GM04503 (cell line): ENCODE measurements around the gene TENT4B.
"Not testable (repeated sequence)": the region's sequence is repeated elsewhere in the genome, so short reads cannot be mapped to it uniquely, and the experiment has no call there.

ENCODE experiments used
- DNase-seq: peaks from one replicate; pipeline ENCODE4 v3.0.0-alpha.2; 2012; ENCODE audit warnings: low read depth

TENT4B gene

DNA sequence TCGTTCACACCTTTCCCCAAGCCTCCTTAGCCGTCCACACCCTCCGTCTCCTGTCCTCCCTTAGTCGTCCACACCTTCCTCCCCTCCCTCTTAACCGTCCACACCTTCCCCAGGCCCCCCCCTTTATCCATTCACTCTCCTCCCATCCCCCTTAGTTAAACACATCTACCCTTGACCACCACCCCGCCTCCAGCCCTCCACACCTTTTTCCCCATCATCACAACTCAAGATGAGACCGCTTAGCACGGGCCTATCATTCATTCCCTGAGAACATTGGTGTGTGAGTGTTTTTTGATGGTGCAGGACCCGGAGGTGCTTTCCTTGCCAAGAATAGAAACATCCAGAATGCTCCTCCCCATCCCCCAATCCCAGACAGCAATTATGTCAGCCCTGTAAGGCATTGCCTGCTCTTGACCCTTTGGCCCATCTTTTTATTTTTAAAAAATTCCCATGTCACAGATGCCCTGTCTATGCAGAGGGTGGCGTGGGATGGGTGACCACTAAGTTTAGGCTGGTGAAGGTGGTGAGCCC lies 1.4 kb downstream of the TENT4B start:
- no peak for DNase-seq

DNA sequence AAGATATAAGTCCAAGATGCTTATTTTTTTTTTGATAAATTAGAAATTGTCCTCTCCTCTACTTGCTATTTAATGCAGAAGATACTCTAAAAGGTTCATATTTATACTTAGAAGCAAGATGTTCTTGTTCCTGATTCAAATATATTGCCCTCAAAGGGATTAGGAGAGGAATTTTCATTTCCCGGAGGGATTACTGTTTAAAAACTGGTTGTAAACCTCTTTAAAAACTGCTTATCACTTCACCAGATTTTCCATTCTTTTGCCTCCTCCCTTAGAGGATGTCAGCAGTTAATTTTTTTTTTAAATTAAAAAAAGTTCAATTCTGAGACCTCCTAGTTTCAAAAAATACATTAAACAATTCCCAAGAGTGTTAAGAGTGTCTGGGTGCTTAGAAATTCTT lies 2.8 kb downstream of the TENT4B start:
- DNase-seq, result no peak

DNA sequence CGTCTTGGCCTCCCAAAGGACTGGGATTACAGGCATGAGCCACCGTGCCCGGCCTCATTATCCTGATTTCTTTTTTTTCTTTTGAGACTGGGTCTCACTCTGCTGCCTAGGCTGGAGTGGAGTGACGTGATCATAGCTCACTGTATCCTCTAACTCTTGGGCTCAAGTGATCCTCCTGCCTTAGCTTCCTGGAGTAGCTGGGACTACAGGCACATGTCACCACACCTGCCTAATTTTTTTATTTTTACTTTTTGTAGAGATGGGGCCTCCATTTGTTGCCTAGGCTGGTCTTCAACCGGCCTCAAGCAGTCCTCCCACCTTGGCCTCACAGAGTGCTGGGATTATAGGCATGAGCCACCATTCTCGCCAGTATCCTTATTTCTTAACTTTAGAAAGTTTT lies 3.5 kb downstream of the TENT4B start:
- no peak for DNase-seq

DNA sequence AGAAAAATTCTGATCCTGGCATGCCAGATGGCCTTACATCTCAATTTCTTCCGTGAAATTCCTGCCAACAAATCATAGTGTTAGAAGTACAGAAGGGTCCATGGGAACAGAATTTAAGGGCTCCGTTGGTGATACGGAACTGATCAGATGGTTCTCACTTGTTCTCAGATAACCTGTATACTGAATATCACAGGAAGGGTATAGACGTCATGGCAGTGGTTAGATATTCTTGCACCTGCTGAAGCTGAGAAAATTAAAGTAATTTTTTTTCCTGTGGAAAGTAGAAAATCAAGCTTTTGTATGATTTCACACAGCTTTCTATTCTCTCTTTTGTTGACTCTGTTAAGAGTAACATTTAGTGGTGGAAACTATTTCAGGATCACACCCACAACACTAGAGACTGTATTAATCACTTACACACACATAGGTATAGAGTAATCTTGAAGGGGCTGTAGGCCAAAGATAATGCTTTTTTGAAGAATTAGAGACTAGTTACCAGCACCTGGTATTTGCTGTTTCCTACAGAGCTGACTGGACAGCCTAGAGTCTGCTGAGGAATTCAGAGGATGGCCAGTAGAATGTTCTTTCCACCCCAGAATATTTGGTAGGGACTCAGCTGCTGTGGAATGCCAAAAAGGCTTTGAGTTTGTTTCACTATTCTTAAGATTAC lies 7.5 kb downstream of the TENT4B start:
- no peak for DNase-seq

DNA sequence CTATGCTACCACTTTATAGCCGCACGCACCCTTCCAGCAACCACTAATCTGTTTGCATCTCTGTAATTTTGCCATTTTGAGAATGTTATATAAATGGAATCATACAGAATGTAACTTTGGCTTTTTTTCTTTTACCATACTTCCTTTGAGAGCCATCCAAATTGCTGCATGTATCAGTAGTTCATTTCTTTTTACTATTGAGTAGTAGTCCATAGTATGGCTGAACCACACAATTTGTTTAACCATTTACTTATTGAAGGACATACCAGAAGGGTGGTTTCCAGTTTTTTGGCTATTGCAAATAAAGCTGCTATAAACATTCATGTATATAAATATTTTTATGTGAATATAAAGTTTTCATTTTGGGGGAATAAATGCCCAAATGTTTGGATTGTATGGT lies 8.8 kb downstream of the TENT4B start:
- no peak for DNase-seq

DNA sequence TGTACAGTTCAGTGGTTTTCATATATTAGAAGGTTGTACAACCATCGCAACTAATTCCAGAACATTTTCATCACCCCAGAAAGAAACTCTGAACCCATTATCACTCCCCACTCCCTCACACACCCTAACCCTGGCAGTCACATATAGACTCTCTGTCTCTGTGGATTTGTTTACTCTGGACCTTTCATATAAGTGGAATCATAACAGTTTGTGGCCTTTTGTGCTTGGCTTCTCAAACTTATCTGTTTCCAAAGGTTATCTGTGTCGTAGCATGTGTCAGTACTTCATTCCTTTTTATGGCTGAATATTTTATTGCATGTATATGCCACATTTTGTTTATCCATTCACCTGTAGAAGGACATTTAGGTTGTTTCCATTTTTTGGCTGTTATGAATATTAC lies 12.4 kb downstream of the TENT4B start:
- no peak for DNase-seq

DNA sequence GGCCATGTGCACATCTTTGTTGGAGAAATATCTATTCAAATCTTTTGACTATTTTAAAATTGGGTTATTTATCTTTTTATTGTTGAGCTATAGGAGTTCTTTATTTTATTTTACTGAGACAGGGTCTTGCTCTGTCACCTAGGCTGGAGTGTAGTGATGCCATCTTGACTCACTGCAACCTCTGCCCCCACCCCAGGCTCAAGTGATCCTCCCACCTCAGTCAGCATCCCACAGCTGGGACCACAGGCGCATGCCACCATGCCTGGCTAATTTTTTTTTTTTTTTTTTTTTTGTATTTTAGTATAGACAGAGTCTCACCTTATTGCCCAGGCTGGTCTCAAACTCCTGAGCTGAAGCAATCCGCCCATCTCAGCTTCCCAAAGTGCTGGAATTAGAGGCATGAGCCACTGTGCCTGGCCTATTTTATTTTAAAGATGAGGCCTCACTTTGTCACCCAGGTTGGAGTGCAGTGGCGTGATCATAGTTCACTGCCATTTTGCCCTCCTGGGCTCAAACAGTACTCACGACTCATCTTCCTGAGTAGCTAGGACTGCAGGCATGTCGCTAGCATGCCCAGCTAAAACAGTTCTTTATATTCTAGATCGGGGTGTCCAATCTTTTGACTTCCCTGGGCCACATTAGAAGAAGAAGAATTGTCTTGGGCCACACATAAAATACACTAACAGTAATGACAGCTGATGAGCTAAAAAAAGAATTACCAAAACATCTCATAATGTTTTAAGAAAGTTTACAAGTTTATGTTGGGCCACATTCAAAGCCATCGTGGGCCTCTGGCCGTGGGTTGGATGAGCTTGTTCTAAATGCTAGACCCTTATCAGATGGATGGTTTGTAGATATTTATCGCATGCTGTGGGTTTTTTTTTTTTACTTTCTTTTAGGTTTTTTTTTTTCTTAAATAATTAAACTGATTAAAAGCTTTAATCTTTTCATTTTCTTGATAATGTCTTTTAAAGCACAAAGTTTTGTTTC lies 13.7 kb downstream of the TENT4B start:
- no peak for DNase-seq

DNA sequence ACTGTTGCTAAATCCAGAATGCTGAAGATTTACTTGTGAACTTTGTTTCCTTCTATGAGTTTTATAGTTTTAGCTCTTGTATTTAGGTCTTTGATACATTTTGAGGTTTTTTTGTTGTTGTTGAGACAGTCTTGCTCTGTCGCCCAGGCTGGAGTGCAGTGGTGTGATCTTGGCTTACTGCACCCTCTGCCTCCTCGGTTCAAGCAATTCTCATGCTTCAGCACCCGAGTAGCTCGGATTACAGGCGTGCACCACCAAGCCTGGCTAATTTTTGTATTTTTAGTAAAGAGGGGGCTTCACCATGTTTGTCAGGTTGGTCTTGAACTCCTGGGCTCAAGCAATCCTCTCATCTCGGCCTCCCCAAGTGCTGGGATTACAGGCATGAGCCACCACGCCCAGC lies 14.4 kb downstream of the TENT4B start:
- DNase-seq, result no peak

DNA sequence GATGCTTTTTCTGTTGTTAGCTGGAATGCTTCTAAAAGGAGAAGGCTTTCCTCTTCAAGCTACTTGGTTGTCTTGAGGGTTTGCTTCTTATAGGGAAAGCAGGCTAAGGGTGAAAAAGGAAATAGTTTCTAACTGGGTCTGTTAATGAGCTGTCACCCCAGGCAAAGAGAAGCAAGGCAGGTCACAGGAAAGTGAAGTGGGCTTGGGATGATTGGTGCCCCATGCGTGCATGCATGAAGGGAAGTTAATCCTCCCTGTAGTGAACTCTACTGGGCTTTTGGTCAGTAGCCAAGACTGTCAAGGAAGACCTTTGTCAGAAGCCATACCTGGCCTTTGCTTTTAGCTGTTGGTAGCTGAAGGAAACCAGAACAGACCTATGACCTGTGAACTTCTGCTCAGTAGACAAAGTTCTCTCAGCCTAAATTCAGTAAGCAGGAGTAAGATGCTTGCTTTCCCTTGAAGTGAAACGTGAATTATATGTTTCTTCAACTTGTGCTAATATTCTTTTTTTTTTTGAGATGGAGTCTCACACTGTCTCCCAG lies 16.5 kb downstream of the TENT4B start:
- no peak for DNase-seq

DNA sequence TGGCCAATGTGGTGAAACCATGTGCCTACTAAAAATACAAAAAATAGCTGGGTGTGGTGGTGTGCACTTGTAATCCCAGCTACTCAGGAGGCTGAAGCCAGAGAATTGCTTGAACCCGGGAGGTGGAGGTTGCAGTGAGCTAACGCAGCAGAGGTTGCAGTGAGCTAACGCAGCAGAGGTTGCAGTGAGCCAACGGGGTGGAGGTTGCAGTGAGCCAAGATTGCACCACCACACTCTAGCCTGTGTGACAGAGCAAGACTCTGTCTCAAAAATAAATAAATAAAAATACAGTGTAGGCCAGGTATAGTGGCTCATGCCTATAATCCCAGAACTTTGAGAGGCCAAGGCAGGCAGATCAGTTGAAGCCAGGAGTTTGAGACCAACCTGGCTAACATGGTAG lies 18.7 kb downstream of the TENT4B start:
- DNase-seq, result not testable (repeated sequence)

DNA sequence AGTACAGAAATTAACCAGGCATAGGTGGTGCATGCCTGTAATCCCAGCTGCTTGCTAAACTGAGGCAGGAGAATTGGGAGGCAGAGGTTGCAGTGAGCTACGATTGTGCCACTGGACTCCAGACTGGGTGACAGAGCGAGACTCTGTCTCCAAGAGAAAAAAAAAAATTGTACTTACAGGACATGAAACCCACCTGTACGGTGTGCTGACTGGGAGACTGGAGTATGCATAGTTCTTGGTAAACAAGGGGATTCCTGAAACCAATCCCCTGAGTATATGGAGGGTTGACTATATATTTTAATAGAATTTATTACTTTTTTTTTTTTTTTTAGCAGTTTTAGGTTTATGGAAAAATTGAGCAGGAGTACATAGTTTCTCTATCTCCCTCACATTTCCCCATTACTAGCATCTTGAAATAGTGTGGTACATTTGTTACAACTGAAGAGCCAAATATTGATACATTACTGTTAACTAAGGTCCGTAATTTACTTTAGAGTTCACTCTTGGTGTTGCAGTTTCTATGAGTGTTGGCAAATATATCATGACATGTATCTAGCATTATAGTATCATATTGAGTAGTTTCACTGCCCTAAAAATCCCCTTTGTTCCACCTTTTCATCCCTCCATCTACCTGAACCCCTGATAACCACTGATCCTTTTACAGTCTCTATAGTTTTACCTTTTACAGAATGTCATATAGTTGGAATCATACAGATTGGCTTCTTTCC lies 19.3 kb downstream of the TENT4B start:
- DNase-seq, result no peak

DNA sequence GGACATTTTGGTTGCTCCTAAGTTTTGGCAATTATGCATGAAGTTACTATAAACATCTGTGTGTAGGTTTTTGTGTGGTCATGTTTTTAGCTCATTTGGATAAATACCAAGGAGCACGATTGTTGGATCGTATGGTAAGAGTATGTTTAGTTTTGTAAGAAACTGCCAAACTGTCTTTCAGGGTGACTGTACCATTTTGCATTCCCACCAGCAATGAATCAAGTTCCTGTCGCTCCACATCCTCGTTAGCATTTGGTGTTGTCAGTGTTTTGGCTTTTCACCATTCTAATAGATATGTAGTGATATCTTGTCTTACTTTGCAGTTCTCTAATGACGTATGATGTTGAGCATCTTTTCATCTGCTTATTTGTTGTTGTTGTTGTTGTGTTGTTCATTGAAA lies 20.2 kb downstream of the TENT4B start:
- no peak for DNase-seq

DNA sequence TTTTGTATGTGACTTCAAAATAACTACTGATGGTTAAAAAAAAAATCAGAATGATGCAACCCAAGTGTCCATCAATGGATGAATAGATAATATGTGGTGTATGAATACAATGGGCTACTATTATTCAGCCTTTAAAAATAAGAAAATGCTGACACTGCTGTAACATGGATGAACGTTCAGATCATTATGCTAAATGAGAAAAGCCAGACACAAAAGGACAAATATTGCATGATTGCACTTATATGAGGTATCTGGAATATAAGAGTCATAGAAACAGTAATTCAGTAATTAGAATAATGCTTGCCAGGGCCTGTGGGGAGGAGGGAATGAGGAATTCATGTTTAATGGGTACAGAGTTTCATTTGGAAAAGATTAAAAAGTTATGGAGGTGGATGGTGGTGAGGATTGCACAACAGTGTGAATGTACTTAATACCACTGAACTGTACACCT lies 25.4 kb downstream of the TENT4B start:
- DNase-seq, result no peak

DNA sequence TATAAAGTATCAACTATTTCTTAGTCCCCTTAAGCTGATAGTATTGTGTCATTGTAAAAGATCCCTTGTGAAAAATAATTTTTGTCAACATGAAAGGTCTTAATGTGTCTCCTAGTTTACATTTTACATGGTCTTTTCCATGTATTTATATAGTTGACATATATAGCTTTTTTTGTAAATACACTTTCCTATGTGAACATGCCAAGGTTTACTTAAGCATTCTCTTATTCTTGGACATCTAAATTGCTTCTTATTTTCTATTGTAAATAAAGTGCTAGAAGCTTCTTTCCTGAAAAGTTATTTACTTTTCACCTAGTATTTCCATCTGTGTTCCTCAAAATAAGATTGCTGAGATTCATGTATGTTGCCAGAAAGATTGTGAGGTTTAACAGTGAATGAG lies 29.3 kb downstream of the TENT4B start:
- no peak for DNase-seq

DNA sequence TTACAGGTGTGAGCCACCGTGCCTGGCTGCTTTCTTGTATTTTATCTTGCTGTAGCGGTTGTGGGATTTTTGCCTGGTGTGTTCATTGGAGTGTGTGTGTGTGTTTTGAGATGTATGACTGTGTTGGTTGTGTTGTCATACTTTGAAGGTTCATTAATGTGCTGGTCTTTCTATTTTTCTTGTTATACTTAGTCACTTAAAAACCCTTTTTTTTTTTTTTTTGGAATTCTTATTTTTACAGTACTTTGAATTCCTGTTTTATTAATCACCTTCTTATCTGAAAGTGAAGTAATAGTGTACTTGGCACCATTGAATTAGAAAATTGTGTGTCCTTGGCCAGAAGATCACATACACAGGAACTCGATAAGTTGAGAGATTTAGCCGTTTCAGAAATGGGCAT lies 30.2 kb downstream of the TENT4B start:
- DNase-seq, result peak; percentile 35

DNA sequence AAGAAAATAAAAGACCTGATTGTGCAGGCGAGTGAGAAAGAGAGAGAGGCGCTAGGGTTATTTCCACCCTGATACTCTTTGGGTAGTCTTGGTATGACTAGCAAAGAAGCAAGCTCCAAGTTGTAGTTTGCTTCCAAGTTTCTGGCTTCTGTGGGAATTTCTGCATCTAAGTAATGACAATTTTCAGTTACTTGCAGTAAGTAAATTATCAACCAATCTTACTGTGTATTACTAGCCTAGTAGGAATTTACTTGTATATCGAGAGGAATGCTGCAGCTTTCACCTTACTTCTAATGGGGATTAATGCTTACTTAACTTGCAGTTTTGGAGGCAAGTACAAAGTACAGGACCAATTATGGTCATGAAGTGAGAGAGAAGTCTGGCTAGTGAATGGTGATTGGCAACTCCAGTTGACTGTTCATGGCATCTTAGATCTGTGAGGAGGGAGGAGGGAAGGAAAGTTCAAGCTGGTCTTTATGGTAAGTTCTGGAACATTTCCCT lies 31.9 kb downstream of the TENT4B start:
- peak; percentile 54 for DNase-seq

DNA sequence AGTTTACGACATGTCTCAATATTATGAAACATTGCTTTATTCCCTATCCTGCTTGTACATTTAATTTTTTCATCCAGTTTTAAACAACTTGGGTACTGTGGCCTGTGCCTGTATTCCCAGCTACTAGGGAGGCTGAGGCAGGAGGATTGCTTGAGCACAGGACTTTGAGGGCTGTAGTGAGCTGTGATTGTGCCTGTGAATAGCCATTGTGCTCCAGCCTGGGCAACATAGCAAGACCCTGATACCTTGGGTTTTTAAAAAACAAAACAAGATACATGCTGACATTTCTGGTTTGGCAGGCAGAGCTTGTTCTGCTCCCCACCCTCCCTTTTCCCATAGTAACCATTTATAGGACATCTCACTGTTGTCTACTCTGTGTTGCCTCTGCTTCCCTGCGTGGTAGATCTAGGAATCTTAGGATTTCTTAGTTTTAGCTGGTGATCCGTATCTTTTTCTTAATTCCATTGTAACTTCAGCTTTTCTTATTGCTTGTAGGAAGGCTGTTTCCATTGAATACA lies 35.6 kb downstream of the TENT4B start:
- DNase-seq, result no peak

DNA sequence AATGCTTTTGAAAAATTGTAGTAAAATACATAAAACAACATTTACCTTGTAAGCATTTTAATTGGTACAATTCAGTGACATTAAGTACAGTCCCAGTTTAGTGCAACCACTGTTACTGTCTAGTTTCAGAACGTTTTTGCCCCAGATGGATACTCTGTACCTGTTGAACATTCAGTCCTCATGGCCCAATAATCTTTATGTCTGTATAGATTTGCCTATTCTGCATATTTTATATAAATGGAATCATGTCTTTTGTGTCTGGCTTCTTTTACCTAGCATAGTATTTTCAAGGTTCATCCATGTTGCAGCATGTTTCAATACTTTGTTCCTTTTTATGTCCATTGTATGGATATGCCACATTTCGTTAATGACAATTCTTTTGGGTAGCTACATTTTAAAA lies 37.2 kb downstream of the TENT4B start:
- DNase-seq, result no peak

DNA sequence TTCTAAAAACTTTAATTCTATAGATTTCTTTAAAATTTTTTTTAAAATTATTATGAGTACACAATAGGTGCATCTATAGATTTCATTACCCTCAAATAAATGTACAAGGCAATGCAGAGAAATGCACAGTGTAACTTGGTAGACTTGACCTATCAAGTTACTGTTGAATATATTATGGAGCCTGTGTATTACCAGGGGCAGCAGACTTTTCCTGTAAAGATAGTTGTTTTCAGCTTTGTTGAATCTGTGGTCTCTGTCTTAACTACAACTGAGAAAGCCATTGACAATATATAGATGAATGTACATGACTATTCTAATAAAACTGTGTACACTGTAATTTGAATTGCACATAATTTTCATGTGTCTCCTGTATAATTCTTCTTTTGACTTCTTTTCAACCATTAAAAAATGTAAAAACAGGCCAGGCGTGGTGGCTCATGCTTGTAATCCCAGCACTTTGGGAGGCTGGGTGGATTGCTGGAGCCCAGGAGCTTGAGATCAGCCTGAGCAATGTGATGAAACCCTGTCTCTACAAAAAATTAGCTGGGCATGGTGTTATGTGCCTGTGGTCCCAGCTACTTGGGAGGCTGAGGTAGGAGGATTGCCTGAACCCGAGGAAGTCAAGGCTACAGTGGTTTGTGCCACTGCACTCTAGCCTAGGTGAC lies 39.4 kb downstream of the TENT4B start:
- no peak for DNase-seq

DNA sequence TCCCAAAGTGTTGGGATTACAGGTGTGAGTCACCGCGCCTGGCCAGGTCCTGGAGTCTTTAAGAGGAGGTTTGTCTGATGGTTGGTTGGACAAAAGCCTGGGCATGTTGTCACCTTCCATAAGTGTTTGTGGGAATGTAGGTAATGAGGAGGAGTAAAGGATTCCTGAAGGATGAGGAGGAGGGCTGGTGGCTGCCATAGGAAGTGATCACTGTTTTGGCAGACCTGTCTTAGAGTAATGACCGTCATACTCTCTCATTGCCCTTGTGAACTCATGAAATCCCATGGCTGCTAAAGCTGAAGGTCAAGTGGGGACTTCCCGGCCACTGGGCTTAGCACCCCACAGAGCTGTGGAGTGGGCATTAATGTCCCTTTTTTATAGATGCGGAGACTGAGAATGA lies 40.5 kb downstream of the TENT4B start:
- no peak for DNase-seq

DNA sequence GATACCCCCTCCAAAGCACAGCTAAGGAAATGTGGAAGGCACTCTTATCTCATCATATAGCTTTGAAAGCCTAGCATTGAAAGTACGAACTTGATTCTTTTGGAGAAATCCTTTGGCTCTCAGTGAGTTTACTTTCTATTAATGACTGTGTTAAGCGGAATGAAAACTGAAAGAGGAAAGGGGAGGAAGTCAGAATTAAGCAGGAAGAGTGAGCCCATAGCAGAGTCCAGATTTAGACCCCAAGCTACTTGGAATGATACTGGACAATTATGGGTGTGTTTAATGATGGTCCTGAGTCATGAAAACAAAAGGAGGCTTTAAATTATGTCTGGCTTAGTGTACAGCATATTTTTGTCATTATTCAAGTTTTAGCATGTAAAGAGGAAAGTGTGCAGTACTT lies 42.2 kb downstream of the TENT4B start:
- peak; percentile 33 for DNase-seq
